SK-N-SH (cell line): Measurements from ENCODE around the gene PNPLA5.

Experiments
- CHD2 ChIP-seq: fragments of 150-350 bp; IDR thresholded peaks from 2 replicates; pipeline ENCODE4 v1.6.1; 2018; ENCODE audit warnings: low read length; ENCODE audit not compliant: partially characterized antibody
- EP300 ChIP-seq, 2 experiments: IDR thresholded peaks; 2 replicates each; pipeline versions ENCODE4 v1.4.0 to v1.6.1; 2012; ENCODE audit warnings: borderline replicate concordance in 1 of 2, low read depth in 1 of 2, low read length in 1 of 2
- FOXJ3 ChIP-seq: sonication (generic); formaldehyde crosslinking; IDR thresholded peaks from 2 replicates; pipeline ENCODE4 v1.5.1; 2020; ENCODE audit warnings: mild to moderate bottlenecking, missing genetic modification reagents
- GATA2 ChIP-seq: sonication (generic); formaldehyde crosslinking; IDR thresholded peaks from 2 replicates; pipeline ENCODE4 v1.5.0; 2020; ENCODE audit warnings: mild to moderate bottlenecking, missing genetic modification reagents
- POLR2AphosphoS5 ChIP-seq: IDR thresholded peaks from 2 replicates; pipeline ENCODE4 v1.6.1; 2012; ENCODE audit warnings: low read depth, low read length
- RCOR1 ChIP-seq: fragments of 150-350 bp; IDR thresholded peaks from 2 replicates; pipeline ENCODE4 v1.6.1; 2017; ENCODE audit warnings: antibody characterized with exemption, low read length
- RFX5 ChIP-seq: IDR thresholded peaks from 2 replicates; pipeline ENCODE4 v1.6.1; 2012; ENCODE audit warnings: mild to moderate bottlenecking, improper control_type of control experiment, low read length
- TF ChIP-seq, protein P1 (sequence below): fragments of 200-600 bp; sonication (generic); IDR thresholded peaks from 2 replicates; pipeline ENCODE4 v1.6.1; 2017; ENCODE audit warnings: antibody characterized with exemption, mild to moderate bottlenecking, moderate library complexity
- TF ChIP-seq, protein P2 (sequence below): IDR thresholded peaks from 2 replicates; pipeline ENCODE4 v1.4.0; 2012; ENCODE audit warnings: low read depth, borderline replicate concordance
- TF ChIP-seq, protein P3 (sequence below): fragments of 150-350 bp; IDR thresholded peaks from 2 replicates; pipeline ENCODE4 v1.6.1; 2017; ENCODE audit warnings: antibody characterized with exemption, low read length, low read depth, borderline replicate concordance

DNA sequence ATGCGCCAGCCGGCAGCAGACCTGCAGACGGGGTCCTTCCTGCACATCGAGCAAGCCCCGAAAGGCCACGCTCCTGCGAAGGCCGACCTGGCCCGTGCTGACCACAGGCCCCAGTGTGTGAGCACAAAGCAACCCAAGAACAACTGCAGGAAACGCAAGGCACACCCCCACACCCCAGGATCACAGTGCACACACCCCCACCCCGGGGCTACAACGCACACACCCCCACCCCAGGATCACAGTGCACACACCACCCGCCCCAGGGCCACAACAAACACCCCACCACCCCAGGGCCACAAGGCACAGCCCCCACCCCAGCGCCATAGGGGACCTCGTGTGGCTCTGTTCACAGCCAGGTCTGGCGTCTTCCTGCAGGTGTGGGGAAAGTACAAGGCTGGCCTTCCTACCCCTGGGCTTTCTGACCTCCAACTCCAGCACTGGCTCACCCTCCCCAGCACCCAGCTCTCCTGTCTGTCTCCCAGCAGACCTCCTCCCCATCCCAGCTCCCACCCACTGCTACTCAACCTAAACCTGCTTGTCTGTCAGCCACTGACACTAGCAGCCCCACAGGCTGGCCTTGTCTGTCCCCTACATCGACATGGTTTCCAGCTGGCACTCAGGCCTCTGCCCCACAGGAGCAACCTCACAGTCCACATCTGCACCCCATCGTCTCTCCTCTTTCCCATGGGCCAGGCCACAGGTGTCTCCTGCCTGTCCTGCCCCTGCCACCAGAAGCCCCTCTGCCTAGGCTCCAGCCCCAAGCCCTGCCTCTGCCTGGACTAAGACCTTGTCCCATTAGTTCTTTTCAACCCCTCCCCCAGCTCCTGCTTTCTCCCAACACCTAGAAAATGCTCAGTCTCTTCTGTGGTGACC, 59.2 kb downstream of the PNPLA5 start:
- TF ChIP-seq EP300 (IDR thresholded peaks at IDR 0.05; ENCODE audit: borderline replicate concordance in 1 of 2, low read depth in 1 of 2, low read length in 1 of 2) (no peak), CHD2 (no peak), POLR2AphosphoS5 (no peak), RCOR1 (no peak), GATA2 (CRISPR knock-in tag) (no peak), FOXJ3 (CRISPR knock-in tag) (no peak), RFX5 (no peak)
- TF ChIP-seq, protein P1, sequence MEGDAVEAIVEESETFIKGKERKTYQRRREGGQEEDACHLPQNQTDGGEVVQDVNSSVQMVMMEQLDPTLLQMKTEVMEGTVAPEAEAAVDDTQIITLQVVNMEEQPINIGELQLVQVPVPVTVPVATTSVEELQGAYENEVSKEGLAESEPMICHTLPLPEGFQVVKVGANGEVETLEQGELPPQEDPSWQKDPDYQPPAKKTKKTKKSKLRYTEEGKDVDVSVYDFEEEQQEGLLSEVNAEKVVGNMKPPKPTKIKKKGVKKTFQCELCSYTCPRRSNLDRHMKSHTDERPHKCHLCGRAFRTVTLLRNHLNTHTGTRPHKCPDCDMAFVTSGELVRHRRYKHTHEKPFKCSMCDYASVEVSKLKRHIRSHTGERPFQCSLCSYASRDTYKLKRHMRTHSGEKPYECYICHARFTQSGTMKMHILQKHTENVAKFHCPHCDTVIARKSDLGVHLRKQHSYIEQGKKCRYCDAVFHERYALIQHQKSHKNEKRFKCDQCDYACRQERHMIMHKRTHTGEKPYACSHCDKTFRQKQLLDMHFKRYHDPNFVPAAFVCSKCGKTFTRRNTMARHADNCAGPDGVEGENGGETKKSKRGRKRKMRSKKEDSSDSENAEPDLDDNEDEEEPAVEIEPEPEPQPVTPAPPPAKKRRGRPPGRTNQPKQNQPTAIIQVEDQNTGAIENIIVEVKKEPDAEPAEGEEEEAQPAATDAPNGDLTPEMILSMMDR = no peak
- TF ChIP-seq, protein P2, sequence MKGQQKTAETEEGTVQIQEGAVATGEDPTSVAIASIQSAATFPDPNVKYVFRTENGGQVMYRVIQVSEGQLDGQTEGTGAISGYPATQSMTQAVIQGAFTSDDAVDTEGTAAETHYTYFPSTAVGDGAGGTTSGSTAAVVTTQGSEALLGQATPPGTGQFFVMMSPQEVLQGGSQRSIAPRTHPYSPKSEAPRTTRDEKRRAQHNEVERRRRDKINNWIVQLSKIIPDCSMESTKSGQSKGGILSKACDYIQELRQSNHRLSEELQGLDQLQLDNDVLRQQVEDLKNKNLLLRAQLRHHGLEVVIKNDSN = no peak
- TF ChIP-seq, protein P3, sequence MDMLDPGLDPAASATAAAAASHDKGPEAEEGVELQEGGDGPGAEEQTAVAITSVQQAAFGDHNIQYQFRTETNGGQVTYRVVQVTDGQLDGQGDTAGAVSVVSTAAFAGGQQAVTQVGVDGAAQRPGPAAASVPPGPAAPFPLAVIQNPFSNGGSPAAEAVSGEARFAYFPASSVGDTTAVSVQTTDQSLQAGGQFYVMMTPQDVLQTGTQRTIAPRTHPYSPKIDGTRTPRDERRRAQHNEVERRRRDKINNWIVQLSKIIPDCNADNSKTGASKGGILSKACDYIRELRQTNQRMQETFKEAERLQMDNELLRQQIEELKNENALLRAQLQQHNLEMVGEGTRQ = no peak
